GM19043 (cell line): Measurements from ENCODE around the gene ZIK1.

Experiments
- ATAC-seq: cut with Tn5 transposase; IDR thresholded peaks from one replicate; pipeline ENCODE4 v1.9.1; 2021; ENCODE audit warnings: low read depth; ENCODE audit not compliant: unreplicated experiment

Gene ZIK1

DNA sequence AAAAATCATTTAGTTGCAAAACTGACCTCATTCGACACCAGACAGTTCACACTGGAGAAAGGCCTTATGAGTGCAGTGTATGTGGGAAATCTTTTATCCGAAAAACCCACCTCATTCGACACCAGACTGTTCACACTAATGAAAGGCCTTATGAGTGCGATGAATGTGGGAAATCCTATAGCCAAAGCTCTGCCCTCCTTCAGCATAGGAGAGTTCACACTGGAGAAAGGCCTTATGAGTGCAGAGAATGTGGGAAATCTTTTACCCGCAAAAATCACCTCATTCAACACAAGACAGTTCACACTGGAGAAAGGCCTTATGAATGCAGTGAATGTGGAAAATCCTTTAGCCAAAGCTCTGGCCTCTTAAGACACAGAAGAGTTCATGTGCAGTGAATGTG, 23.0 kb downstream of the ZIK1 start:
- ATAC-seq = no peak

DNA sequence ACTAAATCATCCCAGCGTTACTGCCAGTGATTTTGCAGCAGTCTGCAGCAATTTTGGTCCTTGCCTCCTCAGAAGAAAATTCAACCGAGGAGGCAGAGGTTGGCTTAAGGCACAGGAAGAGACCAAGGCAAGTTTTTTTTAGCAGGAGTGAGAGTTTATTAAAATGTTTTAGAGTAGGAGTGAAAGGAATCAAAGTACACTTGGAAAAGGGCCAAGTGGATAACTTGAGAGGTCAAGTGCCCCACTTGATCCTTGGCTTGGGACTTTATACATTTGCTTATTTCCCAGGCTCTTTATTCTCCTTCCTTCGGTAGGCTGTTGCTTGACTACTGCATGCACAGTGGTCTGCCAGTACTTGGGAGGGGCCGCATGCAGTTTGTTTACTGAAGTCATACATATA, 27.2 kb downstream of the ZIK1 start:
- no peak for ATAC-seq

DNA sequence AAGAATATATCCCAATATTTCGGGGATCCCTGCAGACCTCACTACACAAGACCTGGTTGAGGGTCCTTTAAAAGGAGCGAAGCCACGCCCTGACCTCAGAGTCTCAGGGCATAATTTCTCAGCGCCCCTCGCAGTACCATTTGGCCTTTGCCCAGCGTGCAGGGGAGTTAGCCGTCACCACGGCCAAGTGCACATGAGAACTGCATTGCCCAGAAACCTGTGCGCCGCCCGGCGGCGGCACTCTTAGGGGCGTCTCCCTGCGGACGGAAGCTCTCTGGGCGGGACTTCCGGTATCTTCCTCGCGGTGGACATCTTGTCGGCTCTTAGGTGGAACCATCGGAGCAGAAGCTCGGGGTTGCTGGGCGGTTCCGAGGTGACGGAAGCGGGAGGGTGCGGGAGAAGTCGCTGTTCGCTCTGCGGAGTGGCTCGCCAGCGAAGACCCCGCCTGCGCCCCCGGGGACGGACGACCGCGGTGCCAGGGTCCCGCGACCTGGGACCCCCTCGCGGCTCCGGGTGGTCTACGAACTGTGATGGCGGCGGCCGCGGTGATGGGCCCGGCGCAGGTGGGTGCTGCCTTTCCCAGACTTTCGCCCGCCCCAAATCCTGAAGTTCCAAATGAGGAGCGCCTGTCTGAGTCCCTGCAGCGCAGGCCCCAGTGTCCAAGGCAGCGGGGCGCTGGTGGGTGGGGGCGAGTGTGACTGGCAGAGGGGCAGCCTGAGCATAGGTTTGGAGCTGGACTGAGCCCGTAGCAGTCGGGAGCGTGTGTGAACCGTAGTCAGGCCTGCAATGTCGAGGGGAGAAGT, 30.2 kb downstream of the ZIK1 start, which contains the start of gene ZNF134:
Gene ZNF134, plus strand, starts transcription at position 302 of the 803 bp plus-strand sequence. CDS start 5,227 bp downstream, outside the sequence.
- peak; percentile 95 for ATAC-seq

DNA sequence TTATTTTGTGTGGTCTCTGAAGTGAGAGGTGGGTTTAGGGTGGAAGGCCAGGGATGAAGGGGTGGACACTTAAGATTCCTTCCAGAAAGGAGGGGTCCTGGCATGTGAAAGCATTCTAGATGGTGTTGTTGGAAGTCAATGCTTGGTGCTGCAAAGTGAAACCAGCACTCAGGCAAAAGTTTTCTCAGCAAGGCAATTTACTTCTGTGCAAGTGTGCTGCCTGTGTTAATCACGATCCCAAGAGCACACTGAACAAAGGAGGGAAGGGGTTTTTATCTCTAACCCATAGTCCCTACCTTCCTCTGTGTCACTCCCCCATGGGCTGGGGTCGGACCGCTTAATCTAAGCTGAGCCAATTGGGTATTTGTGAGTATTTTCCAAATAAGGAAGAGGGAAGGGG, 31.4 kb downstream of the ZIK1 start:
- no peak for ATAC-seq

DNA sequence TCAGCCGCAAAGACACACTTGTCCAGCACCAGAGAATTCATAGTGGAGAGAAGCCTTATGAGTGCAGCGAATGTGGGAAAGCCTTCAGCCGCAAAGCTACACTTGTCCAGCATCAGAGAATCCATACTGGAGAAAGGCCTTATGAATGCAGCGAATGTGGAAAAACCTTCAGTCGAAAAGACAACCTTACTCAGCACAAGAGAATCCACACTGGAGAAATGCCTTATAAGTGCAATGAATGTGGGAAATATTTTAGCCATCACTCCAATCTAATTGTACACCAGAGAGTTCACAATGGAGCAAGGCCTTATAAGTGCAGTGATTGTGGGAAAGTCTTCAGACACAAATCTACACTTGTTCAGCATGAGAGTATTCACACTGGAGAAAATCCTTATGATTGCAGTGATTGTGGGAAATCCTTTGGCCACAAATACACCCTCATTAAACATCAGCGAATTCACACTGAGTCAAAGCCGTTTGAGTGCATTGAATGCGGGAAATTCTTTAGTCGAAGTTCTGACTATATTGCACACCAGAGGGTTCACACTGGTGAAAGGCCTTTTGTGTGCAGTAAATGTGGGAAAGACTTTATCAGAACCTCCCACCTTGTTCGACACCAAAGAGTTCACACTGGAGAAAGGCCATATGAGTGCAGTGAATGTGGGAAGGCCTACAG, 36.9 kb downstream of the ZIK1 start:
- ATAC-seq = no peak

DNA sequence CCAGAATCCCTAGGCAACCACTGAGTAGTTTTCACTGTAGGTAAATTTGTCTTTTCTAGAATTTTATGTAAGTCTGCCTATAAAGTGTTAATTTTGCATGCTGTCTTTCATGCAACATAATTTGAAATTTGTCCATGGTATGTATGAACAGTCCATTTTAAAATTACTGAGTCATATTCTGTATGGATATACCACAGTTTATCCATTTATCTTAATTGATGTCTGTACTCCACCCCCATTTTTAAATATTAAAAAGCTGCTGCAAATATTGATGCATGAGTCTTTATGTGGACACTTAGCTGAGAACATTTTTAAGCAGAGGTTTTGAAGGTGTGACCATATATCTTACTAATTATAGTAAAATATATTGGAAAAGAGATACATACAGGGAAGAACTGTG, 39.1 kb downstream of the ZIK1 start:
- no peak for ATAC-seq

DNA sequence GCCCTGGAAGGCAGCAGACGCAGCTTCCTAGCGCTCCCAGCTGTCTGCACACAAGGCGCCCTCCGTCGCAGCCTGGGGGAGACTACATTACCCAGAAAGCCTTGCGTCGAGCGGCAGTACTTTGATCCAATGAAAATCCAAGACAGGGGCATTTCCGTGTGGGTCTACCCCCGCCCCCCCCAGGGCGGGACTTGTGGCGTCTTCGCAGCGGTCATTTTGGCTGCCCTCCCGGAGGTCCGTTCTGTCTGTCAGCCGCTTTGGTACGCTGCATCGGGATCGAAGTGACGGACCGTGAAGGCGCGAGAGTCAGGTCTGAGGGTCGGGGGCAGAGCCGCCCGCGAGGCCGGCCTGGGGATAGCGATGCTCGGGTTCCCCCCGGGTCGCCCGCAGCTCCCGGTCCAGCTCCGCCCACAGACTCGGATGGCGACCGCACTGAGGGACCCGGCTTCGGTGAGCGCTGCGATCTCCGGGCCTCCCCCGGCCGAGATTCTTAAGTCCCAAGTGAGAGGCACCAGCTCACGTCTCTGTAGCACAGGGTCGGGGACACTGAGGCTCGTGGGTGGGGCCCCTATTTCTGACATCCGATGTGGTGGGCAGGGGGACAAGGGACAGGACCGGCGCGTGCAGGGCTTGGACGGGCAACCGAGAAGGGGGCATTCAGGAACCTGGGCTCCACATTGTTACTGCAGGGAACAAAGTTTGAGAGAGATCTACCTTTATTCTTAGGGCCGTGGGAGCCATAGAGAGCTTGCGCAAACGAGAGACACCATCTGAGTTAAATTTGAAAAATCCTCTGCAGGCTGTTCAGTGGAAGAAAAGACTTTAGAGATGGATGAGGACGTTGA, 49.3 kb downstream of the ZIK1 start, which contains the start of gene ZNF211:
Gene ZNF211, plus strand, starts transcription at position 182 of the 845 bp plus-strand sequence. Its CDS starts 179 bp downstream, at position 361.
- peak; percentile 95 for ATAC-seq

DNA sequence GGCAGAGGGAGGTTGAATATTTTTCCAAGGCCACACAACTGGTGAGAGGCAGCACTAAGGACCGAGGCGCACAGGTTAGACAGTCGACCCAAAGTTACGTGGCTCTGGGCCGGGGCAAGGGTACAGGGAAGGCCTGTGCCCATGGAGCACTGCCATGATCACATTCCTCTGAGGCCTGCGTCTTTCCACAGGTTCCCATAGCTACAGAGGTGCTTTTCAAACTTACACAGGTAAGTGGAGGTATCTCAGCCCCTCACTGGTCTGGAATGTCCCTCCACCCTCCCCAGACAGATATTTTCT, 49.8 kb downstream of the ZIK1 start:
- no peak for ATAC-seq

DNA sequence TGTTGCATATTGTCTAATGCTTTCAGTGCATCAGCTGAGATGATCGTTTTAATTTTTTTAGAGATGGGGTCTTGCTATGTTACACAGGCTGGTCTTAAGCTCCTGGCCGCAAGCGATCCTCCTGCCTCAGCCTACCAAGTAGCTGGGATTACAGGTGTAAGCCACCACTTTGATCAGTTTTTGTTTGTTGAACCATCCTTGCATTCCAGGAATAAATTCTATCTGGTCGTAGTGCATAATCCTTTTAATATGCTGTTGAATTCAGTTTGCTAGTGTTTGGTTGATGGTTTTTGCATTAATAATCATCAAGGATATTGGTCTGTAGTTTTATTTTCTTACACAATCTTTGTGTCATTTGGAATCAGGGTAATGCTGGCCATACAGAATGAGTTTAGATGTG, 53.4 kb downstream of the ZIK1 start:
- no peak for ATAC-seq

DNA sequence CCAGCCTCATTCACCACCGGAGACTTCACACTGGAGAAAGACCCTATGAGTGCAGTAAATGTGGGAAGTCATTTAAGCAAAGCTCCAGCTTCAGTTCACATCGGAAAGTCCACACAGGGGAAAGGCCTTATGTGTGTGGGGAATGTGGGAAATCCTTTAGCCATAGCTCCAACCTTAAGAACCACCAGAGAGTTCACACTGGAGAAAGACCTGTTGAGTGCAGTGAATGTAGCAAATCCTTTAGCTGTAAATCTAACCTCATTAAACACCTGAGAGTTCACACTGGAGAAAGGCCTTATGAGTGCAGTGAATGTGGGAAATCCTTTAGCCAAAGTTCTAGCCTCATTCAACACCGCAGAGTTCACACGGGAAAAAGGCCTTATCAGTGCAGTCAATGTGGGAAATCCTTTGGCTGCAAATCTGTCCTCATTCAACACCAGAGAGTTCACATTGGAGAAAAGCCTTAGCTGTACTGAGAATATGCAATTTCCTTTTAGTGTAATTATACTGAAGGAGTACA, 57.8 kb downstream of the ZIK1 start:
- ATAC-seq = no peak

DNA sequence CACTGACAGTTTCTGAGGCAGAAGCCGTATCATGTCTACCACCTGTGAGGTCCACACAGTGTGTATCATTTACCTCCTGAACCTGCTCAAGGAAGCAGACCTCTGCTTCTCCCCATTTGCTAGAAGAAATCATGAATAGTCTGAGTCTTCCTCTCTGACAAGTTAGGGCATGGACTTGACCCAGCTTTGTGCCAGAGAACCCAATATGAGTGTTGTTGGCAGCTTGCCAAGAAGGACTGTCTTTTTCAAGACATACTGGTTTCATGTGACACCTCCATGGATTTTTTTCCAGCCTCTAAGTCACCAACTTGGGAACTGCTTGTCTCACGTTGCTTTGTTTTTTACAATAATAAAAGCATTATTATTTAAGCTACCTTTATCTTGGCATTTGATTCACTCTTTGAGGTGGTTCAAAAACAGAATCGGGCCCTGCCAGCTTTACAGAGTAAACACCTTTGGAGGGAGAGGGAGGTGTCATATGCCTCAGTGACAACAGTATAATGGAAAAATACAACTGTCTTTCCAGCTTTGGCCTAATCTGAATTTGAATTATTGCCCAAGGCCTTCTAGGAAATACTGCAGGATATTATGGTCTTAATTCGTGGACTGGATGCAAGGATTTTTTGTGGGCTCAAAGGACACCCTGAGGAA, 58.6 kb downstream of the ZIK1 start:
- no peak for ATAC-seq
